VCaP (cell line): ENCODE results near the gene ZNF878.

ENCODE experiments used
- H3K27ac ChIP-seq: fragments of 450-650 bp; 2 replicates; pipeline ENCODE4 v1.5.1; 2017
- TF ChIP-seq, protein P1 (sequence below): fragments of 450-650 bp; conservative IDR thresholded peaks from 2 replicates; pipeline ENCODE4 v1.5.1; 2017; ENCODE audit warnings: mild to moderate bottlenecking, moderate library complexity

The ZNF878 gene

DNA sequence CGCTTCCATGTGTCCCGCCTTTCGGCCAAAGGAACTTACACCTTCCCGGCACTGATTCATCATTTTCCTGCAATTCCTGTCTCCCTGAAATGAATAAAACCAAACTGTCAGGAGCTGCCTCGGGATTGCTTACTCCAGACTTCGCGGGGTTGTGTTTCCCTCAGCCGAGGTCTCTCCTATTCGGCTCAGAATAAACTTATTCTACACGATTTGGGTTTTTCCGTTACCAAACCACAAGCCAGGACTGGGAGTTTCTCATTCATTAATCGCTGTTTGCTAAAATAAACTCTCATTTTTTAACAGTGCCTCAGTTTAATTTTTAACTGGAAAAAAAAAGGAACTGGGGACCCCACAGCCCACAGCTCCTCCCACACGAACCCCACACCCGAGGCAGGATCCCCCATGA lies 667 bp downstream of the ZNF878 start:
- peak overlapping the region; percentile 72 for H3K27ac ChIP-seq
- TF ChIP-seq, protein P1, sequence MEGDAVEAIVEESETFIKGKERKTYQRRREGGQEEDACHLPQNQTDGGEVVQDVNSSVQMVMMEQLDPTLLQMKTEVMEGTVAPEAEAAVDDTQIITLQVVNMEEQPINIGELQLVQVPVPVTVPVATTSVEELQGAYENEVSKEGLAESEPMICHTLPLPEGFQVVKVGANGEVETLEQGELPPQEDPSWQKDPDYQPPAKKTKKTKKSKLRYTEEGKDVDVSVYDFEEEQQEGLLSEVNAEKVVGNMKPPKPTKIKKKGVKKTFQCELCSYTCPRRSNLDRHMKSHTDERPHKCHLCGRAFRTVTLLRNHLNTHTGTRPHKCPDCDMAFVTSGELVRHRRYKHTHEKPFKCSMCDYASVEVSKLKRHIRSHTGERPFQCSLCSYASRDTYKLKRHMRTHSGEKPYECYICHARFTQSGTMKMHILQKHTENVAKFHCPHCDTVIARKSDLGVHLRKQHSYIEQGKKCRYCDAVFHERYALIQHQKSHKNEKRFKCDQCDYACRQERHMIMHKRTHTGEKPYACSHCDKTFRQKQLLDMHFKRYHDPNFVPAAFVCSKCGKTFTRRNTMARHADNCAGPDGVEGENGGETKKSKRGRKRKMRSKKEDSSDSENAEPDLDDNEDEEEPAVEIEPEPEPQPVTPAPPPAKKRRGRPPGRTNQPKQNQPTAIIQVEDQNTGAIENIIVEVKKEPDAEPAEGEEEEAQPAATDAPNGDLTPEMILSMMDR: no peak

DNA sequence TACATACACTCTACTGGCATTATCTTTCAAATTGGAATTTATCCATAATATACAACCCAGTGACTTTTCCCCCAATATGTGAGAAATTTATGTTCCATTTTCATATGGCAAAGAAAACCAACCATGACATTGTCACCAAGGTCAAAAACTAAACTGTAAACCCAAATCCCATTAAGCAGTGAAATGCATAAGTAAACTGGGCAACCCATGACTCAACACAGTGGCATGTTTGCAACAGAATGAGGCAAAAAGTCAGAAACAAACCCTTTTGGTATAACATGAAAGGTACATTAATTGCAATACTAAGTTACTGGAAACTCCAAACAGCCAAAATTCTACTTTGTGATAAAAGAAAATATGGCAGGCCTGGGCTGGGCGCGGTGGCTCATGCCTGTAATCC lies 4.9 kb downstream of the ZNF878 start:
- no peak overlapping the region for H3K27ac ChIP-seq
- TF ChIP-seq, protein P1: no peak

DNA sequence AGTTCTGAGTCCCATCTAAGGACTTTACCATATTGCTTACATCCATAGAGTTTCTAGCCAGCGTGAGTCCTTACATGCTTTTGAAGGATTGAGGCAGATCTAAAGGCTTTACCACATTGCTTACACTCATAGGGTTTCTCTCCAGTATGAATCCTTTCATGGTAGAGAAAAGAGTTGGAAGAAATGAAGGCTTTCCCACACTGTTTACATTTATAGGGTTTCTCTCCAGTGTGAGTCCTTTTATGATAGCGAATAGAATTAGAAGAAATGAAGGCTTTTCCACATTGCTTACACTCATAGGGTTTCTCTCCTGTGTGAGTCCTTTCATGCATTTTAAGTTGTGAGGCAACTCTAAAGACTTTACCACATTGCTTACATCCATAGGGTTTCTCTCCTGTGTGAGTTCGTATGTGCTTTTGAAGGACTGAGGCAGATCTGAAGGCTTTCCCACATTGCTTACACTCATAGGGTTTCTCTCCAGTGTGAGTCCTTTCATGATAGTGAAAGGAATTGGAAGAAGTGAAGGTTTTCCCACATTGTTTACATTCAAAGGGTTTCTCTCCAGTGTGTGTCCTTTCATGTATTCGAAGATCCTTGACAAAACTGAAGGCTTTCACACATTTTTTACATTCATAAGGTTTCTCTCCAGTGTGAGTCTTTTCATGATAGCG lies 8.9 kb downstream of the ZNF878 start:
- TF ChIP-seq, protein P1: no peak
- H3K27ac ChIP-seq: no peak overlapping the region

DNA sequence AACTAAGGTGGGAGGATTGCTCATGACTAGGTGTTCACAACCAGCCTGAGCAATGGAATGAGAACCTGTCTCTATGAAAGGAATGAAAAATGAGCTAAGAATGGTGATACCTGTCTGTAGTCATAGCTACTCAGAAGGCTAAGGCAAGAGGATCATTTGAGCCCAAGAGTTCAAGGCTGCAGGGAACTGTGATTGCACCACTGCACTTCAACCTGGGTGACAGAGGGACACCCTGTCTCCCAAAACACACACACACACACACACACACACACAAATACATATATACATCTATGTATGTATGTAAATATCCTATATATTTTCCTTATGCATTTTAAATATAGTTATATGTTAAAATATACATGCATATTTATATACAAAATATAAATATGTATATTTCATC lies 9.9 kb downstream of the ZNF878 start:
- H3K27ac ChIP-seq: no peak overlapping the region

DNA sequence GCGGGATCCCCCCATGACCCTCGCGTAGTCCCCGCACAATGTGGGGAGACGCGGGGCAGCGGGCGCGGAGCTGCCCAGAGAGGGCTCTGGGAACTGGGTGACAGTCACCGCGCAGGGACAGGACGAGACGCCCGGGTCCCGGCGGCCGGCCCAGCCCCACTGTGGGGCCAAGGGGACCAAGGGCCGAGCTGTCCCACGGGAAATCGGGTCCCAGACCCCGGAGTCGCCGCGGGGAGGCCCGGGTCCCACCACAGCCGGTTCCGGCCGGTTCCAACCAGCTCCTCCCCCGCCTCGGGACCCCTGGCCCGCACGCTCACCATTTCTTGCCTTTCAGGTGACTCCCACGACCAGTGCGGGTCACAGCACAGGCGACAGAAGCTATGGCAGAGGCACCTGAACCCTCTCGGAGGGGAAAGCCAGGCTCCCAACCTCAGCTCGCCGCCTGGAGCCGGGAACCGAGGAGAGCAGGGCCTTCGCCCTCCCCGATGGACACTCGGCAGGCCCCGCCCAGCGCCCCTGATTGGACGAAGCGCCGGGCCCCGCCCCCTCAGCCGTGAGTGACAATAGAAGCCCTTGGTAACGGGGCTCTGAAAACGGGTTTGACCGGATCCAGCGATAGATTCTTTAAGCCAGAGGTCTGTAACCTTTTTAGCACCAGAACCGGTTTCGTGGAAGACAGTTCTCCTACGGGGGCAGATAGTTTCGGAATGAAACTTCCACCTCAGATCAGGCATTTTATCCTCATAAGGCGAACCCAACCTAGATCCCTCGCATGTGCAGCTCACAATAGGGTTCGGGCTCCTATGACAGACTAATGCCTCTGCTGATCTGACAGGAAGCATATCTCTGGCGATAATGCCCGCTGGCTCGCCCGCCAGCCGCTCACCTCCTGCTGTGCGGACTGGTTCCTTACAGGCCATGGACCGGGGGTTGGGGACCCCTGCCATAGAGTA lies 17.3 kb downstream of the ZNF878 start, which contains the start of gene ZNF433:
Gene ZNF433, minus strand, starts transcription at position 460 of the 953 bp plus-strand sequence. Its CDS starts 140 bp downstream, at position 320.
- peak within 1 kb of the TSS; percentile 91 for H3K27ac ChIP-seq
- TF ChIP-seq, protein P1: no peak

More for the DNA sequence above, 9.9 kb downstream of the ZNF878 start:
- TF ChIP-seq, protein P1: no peak

DNA sequence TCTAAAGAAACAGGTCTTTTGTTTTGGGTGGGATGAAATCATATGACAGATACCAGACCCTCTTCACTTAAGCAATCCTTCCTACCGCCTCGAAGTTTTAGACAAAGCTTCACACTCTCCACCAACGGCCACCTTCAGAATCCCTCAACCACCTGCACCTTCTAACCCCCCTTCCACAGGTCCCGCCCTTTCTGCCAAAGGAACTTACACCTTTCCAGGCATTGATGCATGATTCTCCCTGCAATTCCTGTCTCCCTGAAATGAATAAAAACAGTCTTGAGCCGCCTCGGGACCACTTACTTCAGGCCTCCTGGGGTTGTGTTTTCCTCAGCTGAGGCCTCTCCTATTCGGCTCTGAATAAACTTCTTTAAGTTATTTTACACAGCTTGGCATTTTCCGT lies 18.1 kb downstream of the ZNF878 start:
- H3K27ac ChIP-seq: peak overlapping the region; percentile 91
- TF ChIP-seq, protein P1: no peak

DNA sequence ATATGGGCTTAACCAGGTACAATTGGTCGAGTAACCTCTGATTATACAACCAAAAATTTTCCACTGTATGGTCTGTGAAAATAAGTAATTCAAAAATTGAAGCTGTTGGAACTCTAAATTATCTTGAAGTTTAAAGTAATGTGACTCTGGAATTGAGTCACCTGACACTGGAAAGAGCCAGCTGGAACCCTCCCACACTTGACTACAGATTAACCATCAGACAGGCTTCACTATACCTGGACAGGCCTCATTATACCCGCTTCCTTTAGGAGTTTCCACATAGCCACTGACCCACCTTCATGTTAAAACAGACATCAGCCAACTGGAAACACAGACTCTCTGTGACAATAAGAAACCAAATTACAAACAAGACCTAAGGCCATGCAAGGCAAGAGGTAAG lies 18.6 kb downstream of the ZNF878 start:
- H3K27ac ChIP-seq: peak overlapping the region; percentile 91
- TF ChIP-seq, protein P1: no peak
